Fibroblast of villous mesenchyme (primary cell): ENCODE data around the gene TMEM52B. TPM values are rescaled to one million over a fixed set of nuclear protein-coding genes. Genes with fewer than 3 reads are reported as not detected.
"Not testable (repeated sequence)": the region's sequence is repeated elsewhere in the genome, so short reads cannot be mapped to it uniquely, and the experiment has no call there.

Experiments
- DNase-seq: peaks from one replicate; pipeline ENCODE4 v3.0.0-alpha.2; 2010; ENCODE audit warnings: low read depth
- H3K4me3 ChIP-seq: 2 replicates; pipeline ENCODE4 v1.5.1; 2011; ENCODE audit warnings: low read depth, mild to moderate bottlenecking, low read length
- CTCF ChIP-seq: IDR thresholded peaks from 2 replicates; pipeline ENCODE4 v1.5.1; 2012; ENCODE audit warnings: low read depth, mild to moderate bottlenecking, low read length; ENCODE audit not compliant: insufficient read depth
- total RNA-seq: library from RNA; depleted of rRNA; stranded (reverse); fragments of >200 nt; gene quantifications from 2 replicates; pipeline ENCODE4 v1.2.3, GENCODE V29; 2012

TMEM52B gene
- total RNA-seq, 1 donor: 17.7 TPM

GRCh38 chr12:10194160-10194670 lies 15.4 kb downstream of the TMEM52B start:
- DNase-seq: no peak
- H3K4me3 ChIP-seq: no peak overlapping the region
- no peak for TF ChIP-seq CTCF

GRCh38 chr12:10196210-10196609 lies 17.4 kb downstream of the TMEM52B start:
- no peak for TF ChIP-seq CTCF
- no peak overlapping the region for H3K4me3 ChIP-seq
- DNase-seq: no peak

- no peak for DNase-seq
- H3K4me3 ChIP-seq: no peak overlapping the region
- TF ChIP-seq CTCF: no peak
Measured at GRCh38 chr12:10197879-10198278, 19.0 kb downstream of the TMEM52B start.

GRCh38 chr12:10204495-10204894 lies 25.7 kb downstream of the TMEM52B start:
- DNase-seq: not testable (repeated sequence)

GRCh38 chr12:10205220-10205807 lies 26.5 kb downstream of the TMEM52B start:
- DNase-seq: peak; percentile 64
- H3K4me3 ChIP-seq: no peak overlapping the region
- TF ChIP-seq CTCF: no peak

More at GRCh38 chr12:10204495-10204894, 25.7 kb downstream of the TMEM52B start:
- H3K4me3 ChIP-seq: not testable (repeated sequence)

- DNase-seq: no peak
- no peak for TF ChIP-seq CTCF
- H3K4me3 ChIP-seq: no peak overlapping the region
Measured at GRCh38 chr12:10207136-10207535, 28.3 kb downstream of the TMEM52B start.

- no peak for DNase-seq
- no peak for TF ChIP-seq CTCF
- H3K4me3 ChIP-seq: no peak overlapping the region
Measured at GRCh38 chr12:10210225-10210624, 31.4 kb downstream of the TMEM52B start.
